Esophagus muscularis mucosa (tissue), 3 donors: ENCODE measurements around the gene ARSI.

Experiments
- POLR2AphosphoS5 ChIP-seq, 2 donors: sonication (generic); formaldehyde crosslinking; IDR thresholded peaks; one replicate each; pipeline ENCODE4 v1.6.1; 2017; ENCODE audit warnings: antibody characterized with exemption in 2 of 2
- TF ChIP-seq, protein P1 (sequence below), 3 experiments: fragments of 200-600 bp in 2 of 3; fragments of 450-650 bp in 1 of 3; sonication (generic) in 2 of 3; IDR thresholded peaks; one replicate each; pipeline ENCODE4 v1.5.1; 2017 to 2019; ENCODE audit warnings: antibody characterized with exemption in 3 of 3, mild to moderate bottlenecking in 2 of 3, moderate library complexity in 1 of 3

DNA sequence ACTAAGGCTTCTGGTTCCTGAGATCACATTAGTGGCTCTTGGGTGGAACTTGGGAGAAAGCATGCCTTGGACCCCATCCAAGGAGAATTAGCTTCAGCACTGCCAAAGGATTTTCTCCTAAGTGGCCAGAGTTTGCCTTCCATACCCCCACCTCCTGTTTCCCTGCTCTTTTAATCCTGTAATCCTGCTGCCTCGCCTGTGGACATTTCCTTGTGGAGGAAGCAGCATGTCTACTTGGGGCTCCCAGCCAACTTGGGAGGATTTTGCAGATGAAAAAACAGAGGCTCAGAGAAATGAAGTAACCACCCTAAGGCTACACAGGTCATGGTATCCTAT, 1.6 kb downstream of the ARSI start:
- TF ChIP-seq, protein P1, sequence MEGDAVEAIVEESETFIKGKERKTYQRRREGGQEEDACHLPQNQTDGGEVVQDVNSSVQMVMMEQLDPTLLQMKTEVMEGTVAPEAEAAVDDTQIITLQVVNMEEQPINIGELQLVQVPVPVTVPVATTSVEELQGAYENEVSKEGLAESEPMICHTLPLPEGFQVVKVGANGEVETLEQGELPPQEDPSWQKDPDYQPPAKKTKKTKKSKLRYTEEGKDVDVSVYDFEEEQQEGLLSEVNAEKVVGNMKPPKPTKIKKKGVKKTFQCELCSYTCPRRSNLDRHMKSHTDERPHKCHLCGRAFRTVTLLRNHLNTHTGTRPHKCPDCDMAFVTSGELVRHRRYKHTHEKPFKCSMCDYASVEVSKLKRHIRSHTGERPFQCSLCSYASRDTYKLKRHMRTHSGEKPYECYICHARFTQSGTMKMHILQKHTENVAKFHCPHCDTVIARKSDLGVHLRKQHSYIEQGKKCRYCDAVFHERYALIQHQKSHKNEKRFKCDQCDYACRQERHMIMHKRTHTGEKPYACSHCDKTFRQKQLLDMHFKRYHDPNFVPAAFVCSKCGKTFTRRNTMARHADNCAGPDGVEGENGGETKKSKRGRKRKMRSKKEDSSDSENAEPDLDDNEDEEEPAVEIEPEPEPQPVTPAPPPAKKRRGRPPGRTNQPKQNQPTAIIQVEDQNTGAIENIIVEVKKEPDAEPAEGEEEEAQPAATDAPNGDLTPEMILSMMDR (IDR thresholded peaks at IDR 0.05): no peak
- no peak for TF ChIP-seq POLR2AphosphoS5 (IDR thresholded peaks at IDR 0.05)
